Fibroblast of pulmonary artery (primary cell): ENCODE data around the gene AKR1C4.

ENCODE experiments used
- DNase-seq: peaks from one replicate; pipeline ENCODE4 v3.0.0-alpha.2; 2010; ENCODE audit warnings: low read depth
- H3K4me3 ChIP-seq: replicated peaks from 2 replicates; pipeline ENCODE4 v1.5.1; 2011; ENCODE audit warnings: low read depth, mild to moderate bottlenecking, control low read depth, low read length, moderate library complexity
- CTCF ChIP-seq: IDR thresholded peaks from 2 replicates; pipeline ENCODE4 v1.5.1; 2011; ENCODE audit warnings: mild to moderate bottlenecking, control low read depth, low read length, inconsistent platforms; ENCODE audit errors: missing control alignments

AKR1C4 gene

GRCh38 chr10:5196702-5197113, at the start of gene AKR1C4:
TSS of gene AKR1C4 (plus strand) at chr10:5196837. CDS start at chr10:5196868, 31 bp downstream.
- H3K4me3 ChIP-seq: no peak within 1 kb of the TSS
- no peak for TF ChIP-seq CTCF
- no peak for DNase-seq

GRCh38 chr10:5146920-5147254, 49.8 kb upstream of the AKR1C4 start:
- DNase-seq: no peak
- TF ChIP-seq CTCF: no peak
- no peak overlapping the region for H3K4me3 ChIP-seq

- no peak overlapping the region for H3K4me3 ChIP-seq
- TF ChIP-seq CTCF: no peak
- DNase-seq: peak; percentile 4
These were observed 49.2 kb upstream of the AKR1C4 start for GRCh38 chr10:5147255-5147980.

- DNase-seq: no peak
- no peak overlapping the region for H3K4me3 ChIP-seq
- TF ChIP-seq CTCF: no peak
These were observed 48.5 kb upstream of the AKR1C4 start for GRCh38 chr10:5147981-5148677.

- DNase-seq: no peak
- TF ChIP-seq CTCF: no peak
- H3K4me3 ChIP-seq: no peak overlapping the region
These were observed 48.0 kb upstream of the AKR1C4 start for GRCh38 chr10:5148678-5149032.

- no peak for TF ChIP-seq CTCF
- DNase-seq: no peak
- no peak overlapping the region for H3K4me3 ChIP-seq
These were observed 45.6 kb upstream of the AKR1C4 start for GRCh38 chr10:5151076-5151475.

- TF ChIP-seq CTCF: no peak
- H3K4me3 ChIP-seq: no peak overlapping the region
- peak; percentile 27 for DNase-seq
These were observed 40.7 kb upstream of the AKR1C4 start for GRCh38 chr10:5155951-5156350.
